Activated T-helper 17 cell treated with anti-CD3 and anti-CD28 coated beads, Interleukin-2, amount 50 U/mL, for 72 hours (primary cell): ENCODE results near the gene KLK1. TPM values are rescaled to one million over a fixed set of nuclear protein-coding genes. Genes with fewer than 3 reads are reported as not detected.
A peak's percentile ranks its signal among the peaks of the same experiment; 100 is the strongest.

Source experiments
- ATAC-seq: fragments of 150-1000 bp; cut with Tn5 transposase; replicated peaks from 2 replicates; pipeline ENCODE4 v1.10.0; 2021; ENCODE audit warnings: mild to moderate bottlenecking, moderate library complexity
- H3K27ac Mint-ChIP-seq: one replicate; pipeline ENCODE4 v1.8.0; 2022; ENCODE audit warnings: mixed read lengths
- H3K27me3 Mint-ChIP-seq: one replicate; pipeline ENCODE4 v1.8.0; 2022; ENCODE audit warnings: mixed read lengths
- H3K36me3 Mint-ChIP-seq: one replicate; pipeline ENCODE4 v1.8.0; 2022; ENCODE audit warnings: low read depth, mild to moderate bottlenecking, mixed read lengths
- H3K4me1 Mint-ChIP-seq: one replicate; pipeline ENCODE4 v1.8.0; 2022; ENCODE audit warnings: mixed read lengths
- H3K4me3 Mint-ChIP-seq: one replicate; pipeline ENCODE4 v1.8.0; 2022; ENCODE audit warnings: mild to moderate bottlenecking, mixed read lengths
- H3K9me3 Mint-ChIP-seq: one replicate; pipeline ENCODE4 v1.8.0; 2022; ENCODE audit warnings: mixed read lengths
- total RNA-seq, 2 donors: library from RNA; stranded (reverse); gene quantifications; one replicate each; pipeline ENCODE4 v1.2.3, GENCODE V29; 2022

KLK1 gene
- 1 to 10 TPM in 1 of 2 donors, under 1 TPM in 1; 0.39 to 2.0 TPM for total RNA-seq

- H3K27ac Mint-ChIP-seq = no peak within 1 kb of the TSS
- peaks cover 14% of the 10 kb centered on the region for H3K4me1 Mint-ChIP-seq
- peaks cover 64% of the 10 kb centered on the region for H3K27me3 Mint-ChIP-seq
- no peaks in the 10 kb centered on the region for H3K9me3 Mint-ChIP-seq
- H3K4me3 Mint-ChIP-seq = no peak within 1 kb of the TSS
- H3K36me3 Mint-ChIP-seq = no peaks in the 10 kb centered on the region
- no peak for ATAC-seq
Measured at GRCh38 chr19:50823389-50824042, at the start of gene KLK1. Gene KLK1, minus strand, starts transcription at chr19:50823787. Its CDS starts 39 bp downstream, at chr19:50823748.

- peaks cover 20% of the 10 kb centered on the region for H3K27me3 Mint-ChIP-seq
- H3K27ac Mint-ChIP-seq = no peak within 1 kb of the TSS
- H3K9me3 Mint-ChIP-seq = no peaks in the 10 kb centered on the region
- H3K4me3 Mint-ChIP-seq = no peak within 1 kb of the TSS
- ATAC-seq = no peak
- no peaks in the 10 kb centered on the region for H3K36me3 Mint-ChIP-seq
- no peaks in the 10 kb centered on the region for H3K4me1 Mint-ChIP-seq
Measured at GRCh38 chr19:50873056-50873455, 49.5 kb upstream of the KLK1 start, which contains the start of gene KLK2. Gene KLK2, plus strand, starts transcription at chr19:50873439. Its CDS starts 35 bp downstream, at chr19:50873474.

DNA sequence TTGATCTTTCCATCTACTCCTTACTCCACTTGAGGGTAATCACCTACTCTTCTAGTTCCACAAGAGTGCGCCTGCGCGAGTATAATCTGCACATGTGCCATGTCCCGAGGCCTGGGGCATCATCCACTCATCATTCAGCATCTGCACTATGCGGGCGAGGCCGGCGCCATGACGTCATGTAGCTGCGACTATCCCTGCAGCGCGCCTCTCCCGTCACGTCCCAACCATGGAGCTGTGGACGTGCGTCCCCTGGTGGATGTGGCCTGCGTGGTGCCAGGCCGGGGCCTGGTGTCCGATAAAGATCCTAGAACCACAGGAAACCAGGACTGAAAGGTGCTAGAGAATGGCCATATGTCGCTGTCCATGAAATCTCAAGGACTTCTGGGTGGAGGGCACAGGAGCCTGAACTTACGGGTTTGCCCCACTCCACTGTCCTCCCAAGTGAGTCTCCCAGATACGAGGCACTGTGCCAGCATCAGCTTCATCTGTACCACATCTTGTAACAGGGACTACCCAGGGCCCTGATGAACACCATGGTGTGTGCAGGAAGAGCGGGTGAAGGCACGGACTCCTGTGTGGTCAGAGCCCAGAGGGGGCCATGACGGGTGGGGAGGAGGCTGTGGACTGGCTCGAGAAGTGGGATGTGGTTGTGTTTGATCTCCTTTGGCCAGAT lies 47.0 kb upstream of the KLK1 start:
- peaks cover 28% of the 10 kb centered on the region for H3K27me3 Mint-ChIP-seq
- no peak overlapping the region for H3K4me3 Mint-ChIP-seq
- H3K27ac Mint-ChIP-seq = no peak overlapping the region
- H3K36me3 Mint-ChIP-seq = no peaks in the 10 kb centered on the region
- H3K4me1 Mint-ChIP-seq = no peaks in the 10 kb centered on the region
- no peaks in the 10 kb centered on the region for H3K9me3 Mint-ChIP-seq
- ATAC-seq = peak; percentile 63

DNA sequence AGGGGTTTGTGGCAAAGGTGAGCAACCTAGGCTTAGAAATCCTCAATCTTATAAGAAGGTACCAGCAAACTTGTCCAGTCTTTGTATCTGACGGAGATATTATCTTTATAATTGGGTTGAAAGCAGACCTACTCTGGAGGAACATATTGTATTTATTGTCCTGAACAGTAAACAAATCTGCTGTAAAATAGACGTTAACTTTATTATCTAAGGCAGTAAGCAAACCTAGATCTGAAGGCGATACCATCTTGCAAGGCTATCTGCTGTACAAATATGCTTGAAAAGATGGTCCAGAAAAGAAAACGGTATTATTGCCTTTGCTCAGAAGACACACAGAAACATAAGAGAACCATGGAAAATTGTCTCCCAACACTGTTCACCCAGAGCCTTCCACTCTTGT lies 45.9 kb upstream of the KLK1 start:
- Mint-ChIP-seq H3K4me3 (no peak overlapping the region), H3K27ac (no peak overlapping the region), H3K36me3 (no peaks in the 10 kb centered on the region), H3K4me1 (no peaks in the 10 kb centered on the region), H3K9me3 (no peaks in the 10 kb centered on the region), H3K27me3 (peaks cover 31% of the 10 kb centered on the region)
- ATAC-seq = no peak

DNA sequence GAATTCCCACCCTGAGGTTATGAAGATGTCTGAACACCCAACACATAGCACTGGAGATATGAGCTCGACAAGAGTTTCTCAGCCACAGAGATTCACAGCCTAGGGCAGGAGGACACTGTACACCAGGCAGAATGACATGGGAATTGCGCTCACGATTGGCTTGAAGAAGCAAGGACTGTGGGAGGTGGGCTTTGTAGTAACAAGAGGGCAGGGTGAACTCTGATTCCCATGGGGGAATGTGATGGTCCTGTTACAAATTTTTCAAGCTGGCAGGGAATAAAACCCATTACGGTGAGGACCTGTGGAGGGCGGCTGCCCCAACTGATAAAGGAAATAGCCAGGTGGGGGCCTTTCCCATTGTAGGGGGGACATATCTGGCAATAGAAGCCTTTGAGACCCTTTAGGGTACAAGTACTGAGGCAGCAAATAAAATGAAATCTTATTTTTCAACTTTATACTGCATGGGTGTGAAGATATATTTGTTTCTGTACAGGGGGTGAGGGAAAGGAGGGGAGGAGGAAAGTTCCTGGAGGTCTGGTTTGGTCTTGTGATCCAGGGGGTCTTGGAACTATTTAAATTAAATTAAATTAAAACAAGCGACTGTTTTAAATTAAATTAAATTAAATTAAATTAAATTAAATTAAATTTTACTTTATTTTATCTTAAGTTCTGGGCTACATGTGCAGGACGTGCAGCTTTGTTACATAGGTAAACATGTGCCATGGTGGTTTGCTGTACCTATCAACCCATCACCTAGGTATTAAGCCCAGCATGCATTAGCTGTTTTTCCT lies 38.1 kb upstream of the KLK1 start:
- H3K27ac Mint-ChIP-seq = no peak overlapping the region
- H3K36me3 Mint-ChIP-seq = no peaks in the 10 kb centered on the region
- no peak for ATAC-seq
- H3K4me1 Mint-ChIP-seq = no peaks in the 10 kb centered on the region
- H3K4me3 Mint-ChIP-seq = no peak overlapping the region
- peaks cover 44% of the 10 kb centered on the region for H3K27me3 Mint-ChIP-seq
- H3K9me3 Mint-ChIP-seq = no peaks in the 10 kb centered on the region

- no peaks in the 10 kb centered on the region for H3K36me3 Mint-ChIP-seq
- no peaks in the 10 kb centered on the region for H3K4me1 Mint-ChIP-seq
- H3K9me3 Mint-ChIP-seq = no peaks in the 10 kb centered on the region
- H3K4me3 Mint-ChIP-seq = no peak overlapping the region
- peaks cover 46% of the 10 kb centered on the region for H3K27me3 Mint-ChIP-seq
- ATAC-seq = no peak
- H3K27ac Mint-ChIP-seq = no peak overlapping the region
Measured at GRCh38 chr19:50861010-50861409, 37.4 kb upstream of the KLK1 start.

DNA sequence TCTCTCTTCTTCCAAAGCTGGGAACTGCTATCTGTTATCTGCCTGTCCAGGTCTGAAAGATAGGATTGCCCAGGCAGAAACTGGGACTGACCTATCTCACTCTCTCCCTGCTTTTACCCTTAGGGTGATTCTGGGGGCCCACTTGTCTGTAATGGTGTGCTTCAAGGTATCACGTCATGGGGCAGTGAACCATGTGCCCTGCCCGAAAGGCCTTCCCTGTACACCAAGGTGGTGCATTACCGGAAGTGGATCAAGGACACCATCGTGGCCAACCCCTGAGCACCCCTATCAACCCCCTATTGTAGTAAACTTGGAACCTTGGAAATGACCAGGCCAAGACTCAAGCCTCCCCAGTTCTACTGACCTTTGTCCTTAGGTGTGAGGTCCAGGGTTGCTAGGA lies 36.3 kb upstream of the KLK1 start:
- ATAC-seq = no peak
- H3K4me3 Mint-ChIP-seq = no peak overlapping the region
- no peaks in the 10 kb centered on the region for H3K9me3 Mint-ChIP-seq

DNA sequence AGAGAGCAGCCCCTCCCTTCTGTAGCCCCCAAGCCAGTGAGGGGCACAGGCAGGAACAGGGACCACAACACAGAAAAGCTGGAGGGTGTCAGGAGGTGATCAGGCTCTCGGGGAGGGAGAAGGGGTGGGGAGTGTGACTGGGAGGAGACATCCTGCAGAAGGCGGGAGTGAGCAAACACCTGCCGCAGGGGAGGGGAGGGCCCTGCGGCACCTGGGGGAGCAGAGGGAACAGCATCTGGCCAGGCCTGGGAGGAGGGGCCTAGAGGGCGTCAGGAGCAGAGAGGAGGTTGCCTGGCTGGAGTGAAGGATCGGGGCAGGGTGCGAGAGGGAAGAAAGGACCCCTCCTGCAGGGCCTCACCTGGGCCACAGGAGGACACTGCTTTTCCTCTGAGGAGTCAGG lies 35.3 kb upstream of the KLK1 start:
- Mint-ChIP-seq H3K9me3 (no peaks in the 10 kb centered on the region), H3K4me1 (no peaks in the 10 kb centered on the region), H3K4me3 (no peak overlapping the region), H3K27me3 (peaks cover 60% of the 10 kb centered on the region), H3K27ac (no peak overlapping the region), H3K36me3 (no peaks in the 10 kb centered on the region)
- ATAC-seq = no peak

More for the DNA sequence above, 36.3 kb upstream of the KLK1 start:
- H3K4me1 Mint-ChIP-seq = no peaks in the 10 kb centered on the region
- H3K36me3 Mint-ChIP-seq = no peaks in the 10 kb centered on the region
- no peak overlapping the region for H3K27ac Mint-ChIP-seq
- H3K27me3 Mint-ChIP-seq = peaks cover 55% of the 10 kb centered on the region

DNA sequence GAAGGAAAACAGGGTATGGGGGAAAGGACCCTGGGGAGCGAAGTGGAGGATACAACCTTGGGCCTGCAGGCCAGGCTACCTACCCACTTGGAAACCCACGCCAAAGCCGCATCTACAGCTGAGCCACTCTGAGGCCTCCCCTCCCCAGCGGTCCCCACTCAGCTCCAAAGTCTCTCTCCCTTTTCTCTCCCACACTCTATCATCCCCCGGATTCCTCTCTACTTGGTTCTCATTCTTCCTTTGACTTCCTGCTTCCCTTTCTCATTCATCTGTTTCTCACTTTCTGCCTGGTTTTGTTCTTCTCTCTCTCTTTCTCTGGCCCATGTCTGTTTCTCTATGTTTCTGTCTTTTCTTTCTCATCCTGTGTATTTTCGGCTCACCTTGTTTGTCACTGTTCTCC lies 33.8 kb upstream of the KLK1 start:
- ATAC-seq = no peak
- Mint-ChIP-seq H3K4me3 (no peak overlapping the region), H3K36me3 (no peaks in the 10 kb centered on the region), H3K27ac (no peak overlapping the region), H3K27me3 (peaks cover 57% of the 10 kb centered on the region), H3K9me3 (peaks cover under 1% of the 10 kb centered on the region), H3K4me1 (no peaks in the 10 kb centered on the region)

- no peaks in the 10 kb centered on the region for H3K4me1 Mint-ChIP-seq
- H3K27ac Mint-ChIP-seq = no peak within 1 kb of the TSS
- ATAC-seq = no peak
- H3K36me3 Mint-ChIP-seq = no peaks in the 10 kb centered on the region
- peaks cover 51% of the 10 kb centered on the region for H3K27me3 Mint-ChIP-seq
- H3K9me3 Mint-ChIP-seq = peaks cover 5% of the 10 kb centered on the region
- H3K4me3 Mint-ChIP-seq = no peak within 1 kb of the TSS
Measured at GRCh38 chr19:50854636-50855410, 31.2 kb upstream of the KLK1 start, which contains the start of gene KLK3. Gene KLK3, plus strand, starts transcription at chr19:50854915. Its CDS starts 41 bp downstream, at chr19:50854956.

- Mint-ChIP-seq H3K4me1 (no peaks in the 10 kb centered on the region), H3K27me3 (peaks cover 47% of the 10 kb centered on the region), H3K27ac (no peak overlapping the region), H3K9me3 (peaks cover 5% of the 10 kb centered on the region), H3K36me3 (no peaks in the 10 kb centered on the region), H3K4me3 (no peak overlapping the region)
- no peak for ATAC-seq
Measured at GRCh38 chr19:50851620-50852019, 28.0 kb upstream of the KLK1 start.

DNA sequence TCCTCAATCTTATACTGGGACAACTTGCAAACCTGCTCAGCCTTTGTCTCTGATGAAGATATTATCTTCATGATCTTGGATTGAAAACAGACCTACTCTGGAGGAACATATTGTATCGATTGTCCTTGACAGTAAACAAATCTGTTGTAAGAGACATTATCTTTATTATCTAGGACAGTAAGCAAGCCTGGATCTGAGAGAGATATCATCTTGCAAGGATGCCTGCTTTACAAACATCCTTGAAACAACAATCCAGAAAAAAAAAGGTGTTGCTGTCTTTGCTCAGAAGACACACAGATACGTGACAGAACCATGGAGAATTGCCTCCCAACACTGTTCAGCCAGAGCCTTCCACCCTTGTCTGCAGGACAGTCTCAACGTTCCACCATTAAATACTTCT lies 27.2 kb upstream of the KLK1 start:
- ATAC-seq = no peak
- H3K4me1 Mint-ChIP-seq = no peaks in the 10 kb centered on the region
- H3K4me3 Mint-ChIP-seq = no peak overlapping the region

DNA sequence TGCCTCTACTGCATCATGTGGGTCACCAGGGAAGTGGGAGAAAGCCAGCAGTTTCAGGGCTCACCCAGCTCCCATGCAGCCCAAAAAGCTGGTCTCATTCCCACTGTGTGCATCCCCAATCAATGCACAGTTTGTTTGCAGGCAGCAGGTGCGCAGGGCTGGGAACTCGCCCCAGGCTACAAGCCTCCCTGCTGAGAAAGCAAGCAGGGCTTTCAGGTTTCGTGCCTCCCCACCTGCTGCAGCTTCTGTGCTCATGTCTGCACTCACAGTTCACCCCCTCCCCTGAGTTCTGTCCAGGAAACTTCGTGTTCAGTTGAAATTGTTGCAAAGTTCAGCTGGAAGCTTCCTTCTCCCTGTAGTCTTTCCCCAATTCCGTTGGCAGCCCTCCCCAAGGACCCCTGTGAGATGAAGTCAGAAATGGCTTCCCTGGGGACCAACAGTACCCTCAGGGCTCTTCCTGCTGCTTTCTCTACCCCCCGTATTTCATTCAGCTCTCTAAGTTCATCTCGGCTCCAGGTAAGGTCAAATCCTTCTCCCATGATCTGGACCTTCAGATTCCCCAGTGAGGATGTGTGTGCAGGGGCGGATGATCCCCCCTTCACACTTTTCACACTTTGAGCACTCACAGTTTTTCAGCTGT lies 20.8 kb upstream of the KLK1 start:
- no peak for ATAC-seq
- H3K36me3 Mint-ChIP-seq = no peaks in the 10 kb centered on the region
- H3K27me3 Mint-ChIP-seq = peaks cover 11% of the 10 kb centered on the region
- no peaks in the 10 kb centered on the region for H3K4me1 Mint-ChIP-seq
- H3K4me3 Mint-ChIP-seq = no peak overlapping the region
- peaks cover 7% of the 10 kb centered on the region for H3K9me3 Mint-ChIP-seq
- no peak overlapping the region for H3K27ac Mint-ChIP-seq

More for the DNA sequence above, 27.2 kb upstream of the KLK1 start:
- H3K27ac Mint-ChIP-seq = no peak overlapping the region
- peaks cover 5% of the 10 kb centered on the region for H3K9me3 Mint-ChIP-seq
- no peaks in the 10 kb centered on the region for H3K36me3 Mint-ChIP-seq
- H3K27me3 Mint-ChIP-seq = peaks cover 39% of the 10 kb centered on the region
